Mucosa of rectum (tissue), 2 donors: ENCODE results near the gene ID3.
A peak's percentile ranks its signal among the peaks of the same experiment; 100 is the strongest.

Experiments used
- H3K27ac ChIP-seq, 2 donors: one replicate each; pipeline ENCODE4 v1.7.0; 2013; ENCODE audit warnings: inconsistent platforms in 2 of 2, low read depth in 2 of 2, low read length in 2 of 2
- H3K27me3 ChIP-seq, 2 donors: one replicate each; pipeline ENCODE4 v1.7.0; 2013; ENCODE audit warnings: low read length in 2 of 2; ENCODE audit not compliant: control insufficient read depth in 2 of 2, insufficient read depth in 2 of 2
- H3K36me3 ChIP-seq, 2 donors: one replicate each; pipeline ENCODE4 v1.7.0; 2013; ENCODE audit warnings: low read length in 2 of 2; ENCODE audit not compliant: control insufficient read depth in 2 of 2, insufficient read depth in 2 of 2
- H3K4me1 ChIP-seq, 2 donors: one replicate each; pipeline ENCODE4 v1.7.0; 2013; ENCODE audit warnings: low read length in 2 of 2, mild to moderate bottlenecking in 1 of 2; ENCODE audit not compliant: control insufficient read depth in 2 of 2, insufficient read depth in 2 of 2
- H3K4me3 ChIP-seq, 2 donors: one replicate each; pipeline ENCODE4 v1.7.0; 2013; ENCODE audit warnings: low read length in 2 of 2
- H3K9ac ChIP-seq, 2 donors: one replicate each; pipeline ENCODE4 v1.7.0; 2013; ENCODE audit warnings: low read length in 2 of 2, low read depth in 1 of 2, mild to moderate bottlenecking in 1 of 2
- H3K9me3 ChIP-seq, 2 donors: one replicate each; pipeline ENCODE4 v1.7.0; 2013; ENCODE audit warnings: low read length in 2 of 2; ENCODE audit not compliant: control insufficient read depth in 2 of 2
- donor health status: healthy.
- donor health status: Normal muscosa, but diverticular disease.

ID3 gene

DNA sequence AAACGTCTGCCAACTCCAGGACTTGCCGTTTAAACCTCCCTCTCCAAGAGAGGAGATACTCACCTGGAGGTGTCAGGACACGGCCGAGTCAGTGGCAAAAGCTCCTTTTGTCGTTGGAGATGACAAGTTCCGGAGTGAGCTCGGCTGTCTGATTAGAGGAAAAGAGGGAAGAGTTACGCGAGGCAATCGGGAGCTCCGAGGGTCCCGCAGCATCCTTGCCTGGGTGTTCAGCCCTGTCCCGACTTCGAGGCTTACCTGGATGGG lies 497 bp downstream of the ID3 start:
- Histone ChIP-seq H3K36me3 (peaks cover 5 to 8% of the 10 kb centered on the region in 2 donors), H3K27me3 (no peaks in the 10 kb centered on the region), H3K4me1 (peaks cover 61 to 73% of the 10 kb centered on the region in 2 donors), H3K4me3 (peak overlapping the region; percentile 97 to 99), H3K27ac (peak overlapping the region; percentile 98 to 99), H3K9ac (peak overlapping the region; percentile 98 to 100), H3K9me3 (no peaks in the 10 kb centered on the region)

DNA sequence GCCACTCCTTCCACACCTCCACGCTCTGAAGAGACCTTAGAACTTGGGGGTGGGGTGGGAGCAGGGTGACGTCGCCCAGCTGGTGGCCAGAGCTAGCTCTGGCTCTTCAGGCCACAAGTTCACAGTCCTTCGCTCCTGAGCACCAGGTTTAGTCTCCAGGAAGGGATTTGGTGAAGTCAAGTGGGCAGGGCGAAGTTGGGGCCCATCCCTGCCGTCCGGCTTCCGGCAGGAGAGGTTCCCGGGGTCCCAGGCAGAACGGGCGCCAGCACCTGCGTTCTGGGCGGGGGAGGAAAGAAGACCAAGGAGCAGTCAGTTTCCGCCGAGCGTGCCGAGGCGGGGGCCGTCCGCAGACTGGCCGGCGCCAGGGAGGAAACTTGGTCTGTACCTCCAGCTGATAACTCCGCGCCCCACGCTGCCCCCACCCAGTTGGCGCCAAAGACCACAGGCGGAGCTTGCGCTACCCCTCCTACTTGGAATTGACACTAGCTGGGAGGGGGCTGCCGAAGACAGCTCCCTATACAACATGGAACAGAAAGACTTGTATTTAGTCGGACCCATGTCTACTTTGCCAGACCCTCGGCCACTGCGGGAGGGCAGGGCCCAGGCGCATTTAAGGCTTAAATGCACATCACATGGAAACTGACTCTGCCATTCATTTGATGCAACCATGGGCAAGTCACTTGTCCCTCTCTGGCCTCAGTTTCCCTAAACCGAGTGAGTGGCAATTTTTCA lies 995 bp downstream of the ID3 start:
- peak overlapping the region; percentile 98 to 100 for H3K9ac ChIP-seq

GRCh38 chr1:23557471-23558124 lies 1.7 kb downstream of the ID3 start:
- Histone ChIP-seq H3K27me3 (no peaks in the 10 kb centered on the region), H3K9ac (peak overlapping the region; percentile 98 to 100), H3K4me1 (peaks cover 54 to 75% of the 10 kb centered on the region in 2 donors), H3K36me3 (peaks cover 5 to 8% of the 10 kb centered on the region in 2 donors), H3K4me3 (peak overlapping the region; percentile 97 to 99), H3K9me3 (no peaks in the 10 kb centered on the region), H3K27ac (peak overlapping the region; percentile 98 to 99)

More for the DNA sequence above, 995 bp downstream of the ID3 start:
- Histone ChIP-seq H3K4me1 (peaks cover 58 to 73% of the 10 kb centered on the region in 2 donors), H3K27me3 (no peaks in the 10 kb centered on the region), H3K27ac (peak overlapping the region; percentile 98 to 99), H3K4me3 (peak overlapping the region; percentile 97 to 99), H3K36me3 (peaks cover 5 to 8% of the 10 kb centered on the region in 2 donors), H3K9me3 (no peaks in the 10 kb centered on the region)

DNA sequence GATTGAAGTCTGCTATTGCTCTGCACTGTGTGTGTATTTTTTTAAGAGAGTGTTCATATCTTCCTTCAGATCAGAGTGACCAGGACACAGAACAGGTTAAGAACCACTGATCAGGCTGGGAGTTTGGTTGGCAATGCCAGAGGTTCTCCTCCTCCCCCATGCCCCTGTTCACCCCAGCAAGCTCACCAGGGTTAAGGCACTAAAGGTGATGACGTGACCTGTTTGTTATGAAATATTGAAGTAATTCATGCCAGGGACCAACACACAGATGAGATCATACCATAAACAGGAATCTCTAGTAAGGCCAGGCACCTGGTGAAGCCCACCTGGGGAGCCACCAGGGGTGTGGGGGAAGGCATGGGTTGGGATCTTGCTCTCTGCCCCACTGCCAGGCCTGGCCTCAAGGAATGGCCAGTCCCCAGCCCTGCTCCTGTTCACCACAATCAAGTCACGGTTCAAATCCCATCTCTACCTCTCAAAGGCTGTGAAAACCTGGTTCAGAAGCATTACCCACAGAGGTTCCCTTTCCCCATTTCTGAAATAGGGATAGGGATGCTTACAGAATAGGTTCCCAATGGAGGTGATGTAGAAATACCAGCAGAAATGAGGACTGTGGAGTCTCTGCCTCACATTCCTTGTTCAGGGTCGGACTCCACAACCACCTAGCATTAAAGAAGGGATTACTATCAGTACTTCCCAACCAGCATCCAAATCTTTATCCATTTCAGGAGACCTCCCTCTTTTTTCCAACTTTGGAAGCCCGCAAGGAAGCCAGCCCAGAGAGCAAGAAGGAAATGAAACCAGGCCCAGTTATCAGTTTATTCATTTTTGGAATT lies 2.4 kb downstream of the ID3 start:
- no peaks in the 10 kb centered on the region for H3K9me3 ChIP-seq
- peaks cover 5 to 8% of the 10 kb centered on the region in 2 donors for H3K36me3 ChIP-seq
- peak overlapping the region; percentile 97 to 99 for H3K4me3 ChIP-seq
- peak overlapping the region; percentile 98 to 100 for H3K9ac ChIP-seq
- peaks cover 54 to 73% of the 10 kb centered on the region in 2 donors for H3K4me1 ChIP-seq
- no peaks in the 10 kb centered on the region for H3K27me3 ChIP-seq
- H3K27ac ChIP-seq: peak overlapping the region; percentile 98 to 99

DNA sequence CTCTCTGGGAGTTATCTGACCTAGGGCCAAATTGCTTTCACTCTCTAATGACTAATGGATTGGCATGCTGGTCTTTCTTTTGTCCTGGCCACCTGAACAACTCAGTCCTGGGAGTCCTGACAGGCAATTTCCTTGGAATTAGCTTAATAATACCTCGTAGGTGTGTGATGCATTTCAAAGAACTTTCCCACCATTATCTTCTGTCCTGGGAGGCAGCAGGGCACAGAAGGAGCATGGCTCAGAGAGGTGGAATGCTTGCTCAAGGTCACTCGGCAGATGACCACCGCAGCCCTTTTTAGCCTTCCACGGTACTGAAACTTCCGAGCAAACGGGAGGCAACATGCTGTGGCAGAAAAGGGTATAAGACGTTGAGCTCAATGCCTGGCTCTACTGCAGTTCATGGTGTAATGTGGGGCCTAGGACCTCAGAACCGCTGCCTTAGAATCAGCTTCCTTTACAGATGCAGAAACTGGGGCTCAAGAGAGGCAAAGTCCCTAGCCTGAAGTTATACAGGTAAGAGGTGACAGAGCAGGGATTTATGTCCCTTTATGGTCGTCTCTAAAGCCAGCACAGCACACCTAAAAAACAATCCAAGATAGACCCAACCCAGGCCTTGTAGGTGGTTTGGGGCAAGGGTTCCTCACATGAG lies 3.2 kb downstream of the ID3 start:
- Histone ChIP-seq H3K4me1 (peaks cover 46 to 65% of the 10 kb centered on the region in 2 donors), H3K9ac (peak overlapping the region; percentile 98 to 100), H3K4me3 (peak overlapping the region; percentile 97 to 99), H3K27me3 (no peaks in the 10 kb centered on the region), H3K27ac (peak overlapping the region; percentile 98 to 99), H3K9me3 (no peaks in the 10 kb centered on the region), H3K36me3 (peaks cover 5 to 8% of the 10 kb centered on the region in 2 donors)

- Histone ChIP-seq H3K27me3 (no peaks in the 10 kb centered on the region), H3K27ac (peak overlapping the region; percentile 98 to 99), H3K4me3 (peak overlapping the region; percentile 97 to 99), H3K9me3 (no peaks in the 10 kb centered on the region), H3K9ac (peak overlapping the region; percentile 98 to 100), H3K36me3 (peaks cover 5 to 8% of the 10 kb centered on the region in 2 donors), H3K4me1 (peaks cover 40 to 58% of the 10 kb centered on the region in 2 donors)
These were observed 3.9 kb downstream of the ID3 start for GRCh38 chr1:23555270-23555985.

DNA sequence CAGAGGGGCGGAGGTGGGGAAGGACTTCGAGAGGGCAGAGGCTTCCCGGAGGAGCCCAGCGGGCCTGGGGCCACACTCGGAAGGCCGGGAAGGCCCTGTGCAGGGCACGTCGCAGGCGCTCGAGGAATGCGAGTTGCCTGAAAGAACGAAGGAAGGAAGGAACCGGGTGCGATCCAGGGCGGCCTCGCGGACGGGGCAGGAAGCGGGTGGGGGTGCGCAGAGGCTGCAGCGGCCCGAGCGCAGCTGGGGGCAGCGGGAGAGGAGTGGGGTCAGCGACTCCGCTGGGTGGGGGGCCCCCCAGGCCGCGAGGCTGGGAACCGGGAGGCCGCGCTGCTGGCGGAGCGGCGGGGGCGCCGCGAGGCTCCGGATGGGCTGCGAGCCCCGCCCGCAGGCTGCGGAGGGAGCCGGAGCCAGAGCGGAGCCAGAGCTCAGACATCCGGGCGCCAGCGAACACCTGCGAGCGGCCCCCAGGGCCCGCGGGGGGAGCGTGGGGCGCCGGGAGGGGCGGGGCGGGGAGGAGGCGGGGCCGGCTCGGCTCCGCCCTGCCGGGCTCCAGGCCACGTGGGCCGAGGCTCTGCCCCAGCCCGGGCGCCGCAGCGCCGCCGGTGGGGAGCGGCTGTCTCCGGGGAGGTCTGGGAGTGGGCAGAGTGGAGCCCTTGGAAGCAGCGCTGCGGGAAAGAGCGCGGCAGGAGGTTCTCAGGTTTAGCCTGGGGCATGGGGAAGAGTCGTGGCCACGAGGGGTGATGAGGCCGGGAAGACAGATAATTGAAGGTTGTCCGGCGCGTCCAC lies 4.6 kb downstream of the ID3 start:
- H3K27ac ChIP-seq: peak overlapping the region; percentile 98 to 99

GRCh38 chr1:23554127-23554480 lies 5.2 kb downstream of the ID3 start:
- H3K4me3 ChIP-seq: peak overlapping the region; percentile 63 to 72
- no peaks in the 10 kb centered on the region for H3K27me3 ChIP-seq
- H3K9ac ChIP-seq: peak overlapping the region; percentile 87 to 89
- H3K4me1 ChIP-seq: peaks cover 35 to 52% of the 10 kb centered on the region in 2 donors
- peak overlapping the region; percentile 93 to 95 for H3K27ac ChIP-seq
- H3K9me3 ChIP-seq: no peaks in the 10 kb centered on the region
- H3K36me3 ChIP-seq: peaks cover 5 to 8% of the 10 kb centered on the region in 2 donors

More for the DNA sequence above, 4.6 kb downstream of the ID3 start:
- peaks cover 35 to 52% of the 10 kb centered on the region in 2 donors for H3K4me1 ChIP-seq
- H3K4me3 ChIP-seq: peak overlapping the region; percentile 70 to 99
- no peaks in the 10 kb centered on the region for H3K9me3 ChIP-seq
- peaks cover 5 to 8% of the 10 kb centered on the region in 2 donors for H3K36me3 ChIP-seq
- H3K9ac ChIP-seq: peak overlapping the region; percentile 98 to 100
- H3K27me3 ChIP-seq: no peaks in the 10 kb centered on the region
